Nephron (organoid): ENCODE results near the gene KAT2A.

Experiments used
- H3K27ac Mint-ChIP-seq, 3 experiments: 2 replicates each; pipeline ENCODE4 v1.8.0; 2020; ENCODE audit warnings: mixed read lengths in 3 of 3, mild to moderate bottlenecking in 2 of 3, moderate library complexity in 1 of 3
- H3K27me3 Mint-ChIP-seq: 2 replicates; pipeline ENCODE4 v1.8.0; 2021; ENCODE audit warnings: low read depth, mild to moderate bottlenecking, moderate library complexity, mixed read lengths
- H3K36me3 Mint-ChIP-seq: 2 replicates; pipeline ENCODE4 v1.8.0; 2020; ENCODE audit warnings: low read depth, mixed read lengths
- H3K4me1 Mint-ChIP-seq: 2 replicates; pipeline ENCODE4 v1.8.0; 2020; ENCODE audit warnings: mixed read lengths
- H3K4me3 Mint-ChIP-seq, 3 experiments: 2 replicates each; pipeline ENCODE4 v1.8.0; 2020; ENCODE audit warnings: mild to moderate bottlenecking in 3 of 3, mixed read lengths in 3 of 3, moderate library complexity in 2 of 3
- H3K9me3 Mint-ChIP-seq: 2 replicates; pipeline ENCODE4 v1.8.0; 2020; ENCODE audit warnings: mixed read lengths
- TF ChIP-seq, protein P1 (sequence below), 3 experiments: fragments of 200-600 bp; sonication (generic); IDR thresholded peaks; one replicate each; pipeline ENCODE4 v1.5.0; 2021; ENCODE audit warnings: antibody characterized with exemption in 3 of 3; ENCODE audit not compliant: unreplicated experiment in 3 of 3

KAT2A gene

GRCh38 chr17:42163696-42164407, 42.7 kb upstream of the KAT2A start:
- H3K27ac Mint-ChIP-seq, result no peak overlapping the region
- TF ChIP-seq, protein P1, sequence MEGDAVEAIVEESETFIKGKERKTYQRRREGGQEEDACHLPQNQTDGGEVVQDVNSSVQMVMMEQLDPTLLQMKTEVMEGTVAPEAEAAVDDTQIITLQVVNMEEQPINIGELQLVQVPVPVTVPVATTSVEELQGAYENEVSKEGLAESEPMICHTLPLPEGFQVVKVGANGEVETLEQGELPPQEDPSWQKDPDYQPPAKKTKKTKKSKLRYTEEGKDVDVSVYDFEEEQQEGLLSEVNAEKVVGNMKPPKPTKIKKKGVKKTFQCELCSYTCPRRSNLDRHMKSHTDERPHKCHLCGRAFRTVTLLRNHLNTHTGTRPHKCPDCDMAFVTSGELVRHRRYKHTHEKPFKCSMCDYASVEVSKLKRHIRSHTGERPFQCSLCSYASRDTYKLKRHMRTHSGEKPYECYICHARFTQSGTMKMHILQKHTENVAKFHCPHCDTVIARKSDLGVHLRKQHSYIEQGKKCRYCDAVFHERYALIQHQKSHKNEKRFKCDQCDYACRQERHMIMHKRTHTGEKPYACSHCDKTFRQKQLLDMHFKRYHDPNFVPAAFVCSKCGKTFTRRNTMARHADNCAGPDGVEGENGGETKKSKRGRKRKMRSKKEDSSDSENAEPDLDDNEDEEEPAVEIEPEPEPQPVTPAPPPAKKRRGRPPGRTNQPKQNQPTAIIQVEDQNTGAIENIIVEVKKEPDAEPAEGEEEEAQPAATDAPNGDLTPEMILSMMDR (IDR thresholded peaks at IDR 0.05; ENCODE audit: unreplicated experiment in 3 of 3), result no peak
- no peak overlapping the region for H3K4me3 Mint-ChIP-seq
- no peaks in the 10 kb centered on the region for H3K36me3 Mint-ChIP-seq
- no peaks in the 10 kb centered on the region for H3K9me3 Mint-ChIP-seq
- no peaks in the 10 kb centered on the region for H3K4me1 Mint-ChIP-seq
- peaks cover 9% of the 10 kb centered on the region for H3K27me3 Mint-ChIP-seq

DNA sequence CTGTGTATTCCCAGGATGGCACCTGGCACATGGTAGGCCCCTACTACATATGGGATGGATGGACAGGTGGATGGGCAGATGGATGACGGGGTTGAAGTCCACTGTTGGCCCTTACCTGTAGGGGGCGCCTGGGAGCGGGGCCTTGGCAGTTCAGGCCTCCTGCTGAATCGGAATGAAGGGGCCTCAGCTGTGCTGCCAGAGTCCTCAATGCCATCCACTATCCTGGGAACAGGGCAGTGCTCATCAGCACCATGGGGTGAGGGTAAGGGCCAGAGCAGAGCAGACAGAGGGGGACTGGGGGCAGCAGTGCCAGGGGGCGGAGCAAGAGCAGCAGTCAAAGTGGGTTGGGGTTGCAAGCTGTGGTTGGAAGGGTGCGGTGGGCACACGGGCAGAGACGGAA, 41.9 kb upstream of the KAT2A start:
- no peaks in the 10 kb centered on the region for H3K9me3 Mint-ChIP-seq
- H3K27ac Mint-ChIP-seq, result no peak overlapping the region
- no peak overlapping the region for H3K4me3 Mint-ChIP-seq
- H3K27me3 Mint-ChIP-seq, result peaks cover 9% of the 10 kb centered on the region
- TF ChIP-seq, protein P1 (IDR thresholded peaks at IDR 0.05; ENCODE audit: unreplicated experiment in 3 of 3), result peak in 1 of 3 experiments; percentile 13
- H3K4me1 Mint-ChIP-seq, result no peaks in the 10 kb centered on the region
- H3K36me3 Mint-ChIP-seq, result no peaks in the 10 kb centered on the region

GRCh38 chr17:42160531-42160910, 39.4 kb upstream of the KAT2A start:
- H3K36me3 Mint-ChIP-seq, result no peaks in the 10 kb centered on the region
- H3K27me3 Mint-ChIP-seq, result peaks cover 5% of the 10 kb centered on the region
- H3K27ac Mint-ChIP-seq, result peak overlapping the region in 1 of 3 experiments; percentile 13
- TF ChIP-seq, protein P1 (IDR thresholded peaks at IDR 0.05; ENCODE audit: unreplicated experiment in 3 of 3), result no peak
- peaks cover 7% of the 10 kb centered on the region for H3K4me1 Mint-ChIP-seq
- no peaks in the 10 kb centered on the region for H3K9me3 Mint-ChIP-seq
- no peak overlapping the region for H3K4me3 Mint-ChIP-seq

DNA sequence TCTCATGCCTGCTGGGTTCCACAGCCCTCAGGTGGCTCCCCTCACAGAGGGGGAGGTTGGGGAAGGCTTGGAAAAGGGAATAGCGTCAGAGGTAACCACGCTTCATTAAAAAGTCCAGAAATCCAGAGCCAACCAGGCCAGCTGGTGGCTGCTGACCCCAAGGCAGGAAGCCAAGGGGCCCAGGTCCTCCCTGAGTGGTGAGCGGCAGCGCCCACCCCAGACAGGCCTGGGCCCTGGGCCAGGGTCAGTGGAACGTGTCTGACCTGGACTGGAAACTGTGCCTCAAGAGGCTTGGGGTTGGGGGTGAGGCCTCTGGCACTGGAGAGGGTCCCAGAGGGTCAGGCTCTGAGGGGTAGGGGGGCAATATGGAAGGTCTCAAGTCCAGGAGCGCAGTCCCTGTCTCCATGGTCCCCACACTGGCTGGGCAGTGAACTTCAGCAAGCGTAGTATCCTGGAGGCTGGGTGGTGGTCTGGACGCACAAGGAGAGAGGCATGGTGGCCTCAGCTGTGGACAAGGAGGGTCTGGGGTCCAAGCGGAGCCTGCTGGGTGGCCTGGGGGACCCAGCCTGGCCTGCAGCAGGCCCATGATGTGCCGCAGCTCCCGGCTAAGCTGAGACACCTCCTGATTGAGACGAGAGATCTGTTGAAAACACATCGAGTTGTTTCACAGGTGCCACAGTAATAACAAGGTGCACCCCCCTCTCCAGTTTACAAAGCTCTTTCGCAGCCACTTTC, 38.8 kb upstream of the KAT2A start:
- Mint-ChIP-seq H3K27me3 (peaks cover 1% of the 10 kb centered on the region), H3K27ac (no peak overlapping the region), H3K36me3 (no peaks in the 10 kb centered on the region), H3K4me3 (peak overlapping the region in 1 of 3 experiments; percentile 38), H3K4me1 (peaks cover 9% of the 10 kb centered on the region), H3K9me3 (no peaks in the 10 kb centered on the region)
- TF ChIP-seq, protein P1 (IDR thresholded peaks at IDR 0.05; ENCODE audit: unreplicated experiment in 3 of 3), result no peak

DNA sequence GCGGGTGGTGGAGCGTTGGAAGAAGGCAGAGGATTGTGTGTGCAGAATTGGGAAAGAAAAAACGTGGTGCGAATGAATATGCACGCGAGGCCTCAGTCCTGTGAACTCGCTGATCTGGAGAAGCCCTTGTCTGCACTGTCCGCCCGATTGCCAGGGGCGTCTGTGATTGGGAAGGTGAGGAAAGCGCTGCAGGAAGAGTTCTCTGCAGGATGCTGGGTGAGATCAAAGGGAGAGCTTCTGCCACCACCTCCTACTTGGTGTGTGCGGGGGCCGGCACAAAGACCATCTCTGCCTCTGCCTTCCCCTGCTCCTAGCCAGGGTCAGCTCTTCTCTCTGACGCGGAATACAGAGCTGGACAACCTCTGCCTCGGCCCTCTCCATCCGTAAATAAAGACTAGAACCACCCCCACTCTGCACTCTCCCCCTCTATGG, 34.5 kb upstream of the KAT2A start:
- H3K4me1 Mint-ChIP-seq, result peaks cover 20% of the 10 kb centered on the region
- no peaks in the 10 kb centered on the region for H3K27me3 Mint-ChIP-seq
- TF ChIP-seq, protein P1 (IDR thresholded peaks at IDR 0.05; ENCODE audit: unreplicated experiment in 3 of 3), result no peak

More for the DNA sequence above, 34.5 kb upstream of the KAT2A start:
- Mint-ChIP-seq H3K27ac (peak overlapping the region; percentile 50 to 90 (median 72)), H3K4me3 (peak overlapping the region; percentile 87 to 95 (median 90)), H3K36me3 (no peaks in the 10 kb centered on the region), H3K9me3 (no peaks in the 10 kb centered on the region)
